ENCODE data around the gene PRKCI. TPM values are rescaled to one million over a fixed set of nuclear protein-coding genes. Genes with fewer than 3 reads are reported as not detected.
A peak's percentile ranks its signal among the peaks of the same experiment; 100 is the strongest.

The PRKCI gene
- total RNA-seq, 2 donors from 2014 or later, result 21.3 to 27.1 TPM

- Mint-ChIP-seq H3K27me3 (no peaks in the 10 kb centered on the region), H3K4me1 (no peaks in the 10 kb centered on the region), H3K27ac (no peak overlapping the region), H3K4me3 (no peak overlapping the region), H3K9me3 (no peaks in the 10 kb centered on the region), H3K36me3 (ENCODE audit: low read depth) (peaks cover 38% of the 10 kb centered on the region)
- no peak for ATAC-seq (replicated peaks)
Measured at GRCh38 chr3:170295586-170295985, 73.4 kb downstream of the PRKCI start.

- Mint-ChIP-seq H3K27ac (no peak overlapping the region), H3K27me3 (no peaks in the 10 kb centered on the region), H3K9me3 (no peaks in the 10 kb centered on the region)
Measured at GRCh38 chr3:170296703-170297102, 74.5 kb downstream of the PRKCI start.

GRCh38 chr3:170301405-170301804 is 79.2 kb downstream of the PRKCI start:
- Mint-ChIP-seq H3K4me3 (no peak overlapping the region), H3K9me3 (no peaks in the 10 kb centered on the region), H3K4me1 (no peaks in the 10 kb centered on the region), H3K27me3 (no peaks in the 10 kb centered on the region), H3K36me3 (ENCODE audit: low read depth) (peaks cover 18% of the 10 kb centered on the region), H3K27ac (no peak overlapping the region)
- ATAC-seq (replicated peaks), result no peak

More at GRCh38 chr3:170296703-170297102, 74.5 kb downstream of the PRKCI start:
- Mint-ChIP-seq H3K4me3 (no peak overlapping the region), H3K4me1 (no peaks in the 10 kb centered on the region), H3K36me3 (ENCODE audit: low read depth) (peaks cover 38% of the 10 kb centered on the region)
- no peak for ATAC-seq (replicated peaks)

GRCh38 chr3:170302008-170302407 is 79.8 kb downstream of the PRKCI start:
- H3K27ac Mint-ChIP-seq, result no peak overlapping the region
- no peak for ATAC-seq (replicated peaks)
- H3K4me1 Mint-ChIP-seq, result no peaks in the 10 kb centered on the region
- H3K27me3 Mint-ChIP-seq, result no peaks in the 10 kb centered on the region
- peaks cover 12% of the 10 kb centered on the region for H3K36me3 Mint-ChIP-seq (ENCODE audit: low read depth)
- H3K9me3 Mint-ChIP-seq, result no peaks in the 10 kb centered on the region
- H3K4me3 Mint-ChIP-seq, result no peak overlapping the region

GRCh38 chr3:170306015-170306414 is 83.8 kb downstream of the PRKCI start:
- no peak for ATAC-seq (replicated peaks)
- no peak overlapping the region for H3K4me3 Mint-ChIP-seq
- no peaks in the 10 kb centered on the region for H3K27me3 Mint-ChIP-seq
- no peak overlapping the region for H3K27ac Mint-ChIP-seq
- H3K4me1 Mint-ChIP-seq, result no peaks in the 10 kb centered on the region
- no peaks in the 10 kb centered on the region for H3K9me3 Mint-ChIP-seq
- H3K36me3 Mint-ChIP-seq (ENCODE audit: low read depth), result peaks cover 6% of the 10 kb centered on the region

GRCh38 chr3:170307671-170308405 is 85.6 kb downstream of the PRKCI start:
- no peaks in the 10 kb centered on the region for H3K4me1 Mint-ChIP-seq
- H3K4me3 Mint-ChIP-seq, result no peak overlapping the region
- ATAC-seq (replicated peaks), result no peak
- no peaks in the 10 kb centered on the region for H3K9me3 Mint-ChIP-seq
- H3K36me3 Mint-ChIP-seq (ENCODE audit: low read depth), result peaks cover 6% of the 10 kb centered on the region
- no peaks in the 10 kb centered on the region for H3K27me3 Mint-ChIP-seq
- no peak overlapping the region for H3K27ac Mint-ChIP-seq

GRCh38 chr3:170309046-170309445 is 86.8 kb downstream of the PRKCI start:
- Mint-ChIP-seq H3K27ac (no peak overlapping the region), H3K9me3 (no peaks in the 10 kb centered on the region), H3K27me3 (no peaks in the 10 kb centered on the region), H3K4me1 (no peaks in the 10 kb centered on the region), H3K36me3 (ENCODE audit: low read depth) (no peaks in the 10 kb centered on the region), H3K4me3 (no peak overlapping the region)
- ATAC-seq (replicated peaks), result no peak

GRCh38 chr3:170317954-170318353 is 95.7 kb downstream of the PRKCI start:
- Mint-ChIP-seq H3K36me3 (ENCODE audit: low read depth) (no peaks in the 10 kb centered on the region), H3K9me3 (no peaks in the 10 kb centered on the region), H3K4me1 (no peaks in the 10 kb centered on the region), H3K27ac (no peak overlapping the region), H3K4me3 (no peak overlapping the region), H3K27me3 (no peaks in the 10 kb centered on the region)
- ATAC-seq (replicated peaks), result no peak

- Mint-ChIP-seq H3K27ac (no peak overlapping the region), H3K9me3 (no peaks in the 10 kb centered on the region), H3K36me3 (ENCODE audit: low read depth) (no peaks in the 10 kb centered on the region), H3K27me3 (no peaks in the 10 kb centered on the region), H3K4me3 (no peak overlapping the region), H3K4me1 (no peaks in the 10 kb centered on the region)
- no peak for ATAC-seq (replicated peaks)
Measured at GRCh38 chr3:170320461-170321121, 98.4 kb downstream of the PRKCI start.

- no peaks in the 10 kb centered on the region for H3K9me3 Mint-ChIP-seq
Measured at GRCh38 chr3:170321321-170322034, 99.3 kb downstream of the PRKCI start.

GRCh38 chr3:170322566-170323269 is 100.5 kb downstream of the PRKCI start:
- Mint-ChIP-seq H3K9me3 (no peaks in the 10 kb centered on the region), H3K4me1 (no peaks in the 10 kb centered on the region), H3K27me3 (no peaks in the 10 kb centered on the region), H3K36me3 (ENCODE audit: low read depth) (no peaks in the 10 kb centered on the region), H3K4me3 (no peak overlapping the region), H3K27ac (no peak overlapping the region)
- ATAC-seq (replicated peaks), result no peak

More at GRCh38 chr3:170321321-170322034, 99.3 kb downstream of the PRKCI start:
- ATAC-seq (replicated peaks), result no peak
- Mint-ChIP-seq H3K36me3 (ENCODE audit: low read depth) (no peaks in the 10 kb centered on the region), H3K4me1 (no peaks in the 10 kb centered on the region), H3K27ac (no peak overlapping the region), H3K4me3 (no peak overlapping the region), H3K27me3 (no peaks in the 10 kb centered on the region)

- ATAC-seq (replicated peaks), result no peak
- Mint-ChIP-seq H3K27ac (no peak overlapping the region), H3K9me3 (no peaks in the 10 kb centered on the region), H3K4me1 (no peaks in the 10 kb centered on the region), H3K4me3 (no peak overlapping the region), H3K27me3 (no peaks in the 10 kb centered on the region), H3K36me3 (ENCODE audit: low read depth) (no peaks in the 10 kb centered on the region)
Measured at GRCh38 chr3:170323331-170323730, 101.1 kb downstream of the PRKCI start.

- Mint-ChIP-seq H3K9me3 (no peaks in the 10 kb centered on the region), H3K27me3 (no peaks in the 10 kb centered on the region), H3K4me3 (no peak overlapping the region), H3K36me3 (ENCODE audit: low read depth) (no peaks in the 10 kb centered on the region), H3K27ac (no peak overlapping the region), H3K4me1 (no peaks in the 10 kb centered on the region)
- ATAC-seq (replicated peaks), result no peak
Measured at GRCh38 chr3:170324962-170325361, 102.7 kb downstream of the PRKCI start.

GRCh38 chr3:170327040-170327808 is 105.0 kb downstream of the PRKCI start:
- Mint-ChIP-seq H3K27me3 (no peaks in the 10 kb centered on the region), H3K4me3 (no peak overlapping the region), H3K9me3 (no peaks in the 10 kb centered on the region), H3K27ac (no peak overlapping the region), H3K36me3 (ENCODE audit: low read depth) (no peaks in the 10 kb centered on the region), H3K4me1 (no peaks in the 10 kb centered on the region)
- peak; percentile 65 for ATAC-seq (replicated peaks)

All from activated T-helper 17 cell treated with anti-CD3 and anti-CD28 coated beads, Interleukin-2, amount 50 U/mL, for 72 hours (primary cell).